DMS153 treated with DMSO at 0.1 percent for 48 hours (cell line): ENCODE measurements around the gene MTNR1B.

Experiments
- DNase-seq: peaks from one replicate; lab custom pipeline; 2025; ENCODE audit not compliant: unreplicated experiment; lab: John Stamatoyannopoulos, UW

The MTNR1B gene

DNA sequence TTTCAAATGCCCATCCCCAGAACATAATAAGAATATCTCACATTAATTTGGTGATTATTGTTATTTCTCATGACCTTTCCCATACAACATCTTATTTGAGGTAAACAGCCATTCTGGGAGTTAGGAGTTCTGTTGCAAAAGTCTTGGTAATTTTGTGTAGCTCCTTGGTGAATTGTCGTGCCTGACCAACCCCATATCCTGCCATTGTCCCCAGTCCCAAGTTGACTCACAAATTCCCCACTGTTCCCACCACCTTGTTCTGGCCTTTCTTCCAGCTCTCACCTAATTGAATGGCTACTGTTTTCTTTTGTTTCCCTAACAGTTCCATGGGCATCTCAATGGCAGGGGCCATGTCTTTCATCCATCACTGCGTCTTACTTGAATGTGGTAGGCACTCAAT, 8.0 kb downstream of the MTNR1B start:
- no peak for DNase-seq

DNA sequence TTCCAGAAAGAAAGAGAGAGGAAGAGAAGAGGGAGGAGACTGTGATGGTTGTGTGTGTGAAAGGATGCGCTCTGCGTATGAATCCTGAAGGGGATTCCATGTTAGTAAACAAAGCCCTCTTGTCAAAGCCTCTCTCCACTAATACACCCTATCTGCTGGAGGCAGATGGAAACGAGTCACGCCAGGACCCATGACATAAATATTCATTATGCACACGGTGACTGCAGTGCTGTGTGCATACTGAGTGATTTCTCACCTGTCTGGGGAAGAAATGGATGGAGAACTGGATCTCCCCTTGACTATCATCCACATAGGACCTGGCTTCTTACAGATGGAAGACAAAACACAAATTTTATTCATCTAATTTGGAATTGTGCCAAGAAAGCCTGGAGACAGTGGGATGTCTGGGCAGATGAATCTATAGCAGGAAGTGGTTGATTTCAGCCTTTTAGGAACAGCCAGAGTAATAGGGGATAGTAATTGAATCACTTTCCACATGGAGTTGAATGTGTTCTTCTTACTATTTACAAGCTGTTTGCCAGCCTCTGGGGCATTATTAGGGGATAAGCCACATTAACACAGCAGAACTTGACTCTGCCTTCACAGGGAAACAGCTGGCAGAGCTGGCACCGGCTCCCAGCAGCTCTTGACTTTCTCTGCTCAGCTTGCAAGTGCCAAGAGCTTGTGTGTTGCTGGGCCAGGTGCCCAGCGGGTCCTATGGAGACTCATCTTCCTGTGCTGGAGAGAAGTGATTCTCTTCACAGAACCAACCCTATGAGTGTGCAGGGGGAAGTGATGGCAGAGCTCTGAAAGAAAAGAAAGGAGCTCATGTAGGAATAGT, 9.0 kb downstream of the MTNR1B start:
- DNase-seq, result peak; percentile 99

DNA sequence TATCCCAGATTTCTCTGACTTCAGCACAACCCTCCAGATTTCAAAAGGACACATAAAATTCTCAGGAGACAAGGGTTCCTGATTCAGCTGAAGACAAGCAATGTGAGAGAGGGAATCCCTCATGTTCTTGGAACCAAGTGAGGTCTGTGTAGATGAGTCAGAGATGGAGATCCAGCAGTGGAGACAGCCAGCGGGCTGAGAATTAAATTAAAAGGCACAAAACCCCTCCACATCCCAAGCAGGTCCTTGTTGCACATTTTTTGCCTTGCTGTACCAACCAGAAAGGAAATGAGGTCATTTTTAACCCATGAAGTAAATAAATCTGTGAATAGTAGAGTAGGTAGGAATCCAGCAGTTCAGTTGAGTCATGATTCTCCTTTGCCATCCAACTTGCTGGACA, 9.7 kb downstream of the MTNR1B start:
- DNase-seq, result no peak

DNA sequence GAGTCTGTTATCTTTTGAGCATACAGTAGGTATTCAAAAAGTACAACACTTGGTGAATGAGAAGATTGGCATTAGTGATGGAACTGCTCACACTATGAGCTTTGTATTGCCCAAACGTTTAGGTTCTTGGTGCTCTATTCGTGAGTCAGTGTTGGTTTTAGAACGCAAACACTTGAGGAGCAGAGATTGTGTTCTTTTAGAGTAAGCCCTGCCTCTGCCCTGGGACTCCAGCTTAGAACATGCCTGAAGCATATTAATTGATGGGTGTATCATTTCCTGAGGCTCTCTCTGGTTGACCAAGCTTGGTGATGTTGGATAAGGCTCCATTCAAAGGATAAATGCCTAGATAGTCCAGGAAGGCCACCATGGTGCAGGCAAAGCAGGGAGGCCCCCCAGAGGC, 10.9 kb downstream of the MTNR1B start:
- DNase-seq, result no peak

DNA sequence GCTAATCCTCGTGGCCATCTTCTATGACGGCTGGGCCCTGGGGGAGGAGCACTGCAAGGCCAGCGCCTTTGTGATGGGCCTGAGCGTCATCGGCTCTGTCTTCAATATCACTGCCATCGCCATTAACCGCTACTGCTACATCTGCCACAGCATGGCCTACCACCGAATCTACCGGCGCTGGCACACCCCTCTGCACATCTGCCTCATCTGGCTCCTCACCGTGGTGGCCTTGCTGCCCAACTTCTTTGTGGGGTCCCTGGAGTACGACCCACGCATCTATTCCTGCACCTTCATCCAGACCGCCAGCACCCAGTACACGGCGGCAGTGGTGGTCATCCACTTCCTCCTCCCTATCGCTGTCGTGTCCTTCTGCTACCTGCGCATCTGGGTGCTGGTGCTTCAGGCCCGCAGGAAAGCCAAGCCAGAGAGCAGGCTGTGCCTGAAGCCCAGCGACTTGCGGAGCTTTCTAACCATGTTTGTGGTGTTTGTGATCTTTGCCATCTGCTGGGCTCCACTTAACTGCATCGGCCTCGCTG, 12.1 kb downstream of the MTNR1B start:
- DNase-seq, result no peak

- DNase-seq, result no peak
Observed at GRCh38 chr11:92986585-92986984, 17.1 kb downstream of the MTNR1B start.

DNA sequence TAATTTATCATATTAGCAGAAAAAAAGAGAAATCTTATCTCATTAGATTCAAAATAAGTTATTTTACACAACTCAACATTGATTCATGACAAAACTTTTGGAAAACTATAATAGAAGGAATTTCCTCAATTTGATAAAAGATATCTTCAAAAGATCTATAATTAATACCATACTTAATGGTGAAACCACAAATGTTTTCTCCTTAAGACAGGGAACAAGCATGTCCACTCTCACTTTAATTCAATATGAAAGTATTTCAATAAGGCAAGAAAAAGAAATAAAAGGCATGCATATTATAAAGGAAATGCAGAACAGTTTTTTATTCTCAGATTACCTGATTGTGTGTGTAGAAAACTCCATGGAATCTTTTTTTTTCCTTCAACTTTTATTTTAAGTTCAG, 23.6 kb downstream of the MTNR1B start:
- no peak for DNase-seq

DNA sequence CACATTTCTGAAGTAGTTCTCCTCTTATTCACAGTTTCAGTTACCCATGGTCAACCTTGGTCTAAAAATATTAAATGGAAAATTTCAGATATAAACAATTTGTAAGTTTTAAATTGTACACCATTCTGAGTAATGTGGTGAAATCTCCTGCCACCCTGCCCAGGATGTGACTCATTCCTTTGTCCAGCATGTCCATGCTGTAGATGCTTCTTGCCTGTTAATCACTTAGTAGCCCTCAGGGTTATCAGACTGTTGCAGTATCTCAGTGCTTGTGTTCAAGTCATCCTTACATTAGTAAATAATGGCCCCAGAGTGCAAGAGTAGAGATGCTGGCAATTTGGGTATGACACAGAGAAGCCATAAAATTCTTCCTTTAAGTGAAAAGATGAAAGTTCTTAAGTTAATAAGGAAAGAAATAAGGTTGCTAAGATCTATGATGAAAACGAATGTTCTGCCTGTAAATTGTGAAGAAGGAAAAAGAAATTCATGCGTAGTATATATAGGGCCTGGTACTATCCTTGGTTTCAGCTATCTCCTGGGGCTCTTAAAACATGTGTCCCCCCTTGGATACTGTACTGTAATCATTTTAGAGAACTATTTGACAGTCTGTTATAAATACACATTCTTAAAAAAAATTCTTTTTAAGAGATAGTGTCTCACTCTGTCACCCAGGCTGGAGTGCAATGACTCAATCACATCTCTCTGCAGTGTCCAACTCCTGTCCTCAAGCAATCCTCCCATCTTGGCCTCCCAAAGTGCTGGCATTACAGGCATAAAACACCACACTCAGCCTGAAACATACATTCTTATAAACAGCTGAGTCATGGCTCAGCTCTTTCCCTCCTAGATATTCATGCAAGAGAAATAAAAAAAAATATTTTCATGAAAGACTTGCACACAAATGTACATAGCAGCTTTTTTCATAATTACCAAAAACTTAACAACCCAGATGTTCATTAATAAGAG, 31.3 kb downstream of the MTNR1B start:
- DNase-seq, result no peak

- no peak for DNase-seq
Observed at GRCh38 chr11:93001806-93002205, 32.4 kb downstream of the MTNR1B start.

- DNase-seq, result no peak
Observed at GRCh38 chr11:93002380-93002779, 32.9 kb downstream of the MTNR1B start.

DNA sequence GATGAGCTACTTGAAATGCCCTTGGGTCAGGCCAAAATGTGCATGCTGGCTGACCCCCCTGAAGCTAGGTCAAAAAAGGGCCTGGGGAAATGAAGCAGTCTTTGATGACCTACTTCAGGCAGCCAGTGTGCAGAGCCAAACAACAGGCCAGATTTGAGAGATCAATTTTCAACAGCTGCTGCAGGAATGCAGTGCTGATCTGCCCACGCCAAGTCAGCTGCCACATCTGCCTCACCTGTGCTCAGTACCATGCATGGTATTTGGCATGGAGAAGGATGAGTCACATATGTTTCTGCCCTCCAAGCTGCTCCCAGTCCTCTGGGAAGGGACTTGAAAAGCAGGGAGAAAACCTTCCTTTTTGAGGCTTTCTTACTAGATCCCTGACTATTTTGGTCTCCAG, 35.8 kb downstream of the MTNR1B start:
- no peak for DNase-seq

GRCh38 chr11:93013646-93014045, 44.2 kb downstream of the MTNR1B start:
- no peak for DNase-seq

DNA sequence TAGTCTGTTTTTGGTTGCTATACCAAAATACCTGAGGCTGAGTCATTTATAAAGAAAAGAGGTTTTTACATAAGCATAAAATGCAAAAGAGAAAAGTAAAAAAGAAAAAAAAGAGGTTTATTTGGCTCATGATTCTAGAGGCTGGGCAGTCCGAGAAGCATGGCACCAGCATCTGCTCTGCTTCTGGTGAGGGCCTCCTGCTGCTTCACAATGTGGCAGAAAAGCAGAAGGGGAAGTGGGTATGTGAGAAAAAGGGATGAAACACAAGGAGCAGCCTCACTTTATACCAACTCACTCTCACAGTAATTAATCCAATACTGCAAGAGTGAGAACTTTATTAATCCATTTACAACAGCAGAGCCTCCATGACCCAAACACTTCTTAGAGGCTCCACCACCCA, 47.1 kb downstream of the MTNR1B start:
- no peak for DNase-seq

DNA sequence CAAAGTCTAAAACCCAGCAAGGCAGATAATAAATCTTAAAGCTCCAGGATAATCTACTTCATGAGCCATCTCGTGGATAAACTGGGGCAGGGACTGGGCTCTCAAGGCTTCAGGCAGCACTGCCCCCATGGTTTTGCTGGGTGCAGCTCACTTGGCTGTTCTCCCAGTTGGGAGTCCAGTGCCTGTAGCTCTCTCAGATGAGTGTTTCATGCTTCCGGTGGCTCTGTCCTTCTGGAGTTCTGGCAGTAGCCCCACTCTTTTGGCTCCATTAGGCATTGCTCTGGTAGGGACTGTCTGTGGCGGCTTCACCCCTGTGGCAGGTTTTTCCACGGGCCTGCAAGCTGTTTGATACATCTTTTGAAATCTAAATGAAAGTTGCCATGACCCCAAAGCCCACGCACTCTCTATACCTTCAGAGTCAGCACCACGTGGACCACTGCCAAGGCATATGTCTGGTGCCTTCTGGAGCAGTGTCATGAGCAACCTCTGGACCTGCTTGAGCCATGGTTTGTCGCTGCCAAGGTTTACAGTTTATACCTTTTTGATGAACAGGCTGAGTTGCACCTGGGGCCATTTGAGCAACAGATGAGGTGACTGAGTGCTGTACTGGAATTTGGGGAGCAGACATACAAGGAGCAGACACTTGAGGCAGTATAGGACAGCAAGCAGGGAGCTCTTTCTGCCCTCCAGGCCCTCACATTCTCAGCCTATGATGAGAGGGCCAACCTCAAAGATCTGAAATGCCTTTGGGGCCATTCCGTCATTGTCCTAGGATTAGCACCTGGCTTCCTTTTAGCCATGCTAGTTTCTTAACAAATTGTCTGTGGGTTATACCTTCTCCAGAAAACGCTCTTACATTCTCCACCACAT, 48.6 kb downstream of the MTNR1B start:
- no peak for DNase-seq

GRCh38 chr11:93020248-93021046, 51.0 kb downstream of the MTNR1B start:
- no peak for DNase-seq

- no peak for DNase-seq
Observed at GRCh38 chr11:93024369-93024768, 54.9 kb downstream of the MTNR1B start.

GRCh38 chr11:93025558-93026255, 56.3 kb downstream of the MTNR1B start:
- DNase-seq, result no peak

- DNase-seq, result no peak
Observed at GRCh38 chr11:93028960-93029522, 59.6 kb downstream of the MTNR1B start.

DNA sequence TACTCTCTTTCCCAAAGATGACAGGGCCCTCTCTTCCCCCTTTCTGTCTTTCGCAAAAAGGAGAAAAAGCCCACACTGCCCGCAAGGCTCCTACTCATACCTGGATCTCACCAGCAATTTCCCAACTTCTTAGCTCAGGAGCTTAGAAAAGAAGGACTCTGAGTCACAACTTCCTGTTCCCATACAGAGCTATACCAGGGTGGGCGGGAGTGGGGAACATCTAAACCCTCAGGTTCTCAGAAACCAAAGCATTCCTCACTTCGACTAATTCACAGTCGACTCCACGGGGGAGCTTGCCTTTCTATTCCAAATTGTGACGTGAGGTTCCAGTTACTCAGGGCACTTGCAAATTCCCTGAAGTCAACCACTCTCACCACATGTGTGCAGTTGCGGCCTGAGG, 61.9 kb downstream of the MTNR1B start:
- DNase-seq, result no peak
